Parathyroid adenoma (tissue), 2 donors: ENCODE results near the gene PLOD1.

Experiments
- H2AFZ ChIP-seq: fragments of 300-600 bp; sonication (generic); one replicate; pipeline ENCODE4 v1.7.0; 2017; ENCODE audit warnings: antibody characterized with exemption, mild to moderate bottlenecking
- H3K27ac ChIP-seq: fragments of 300-600 bp; sonication (generic); one replicate; pipeline ENCODE4 v1.7.0; 2017
- H3K27me3 ChIP-seq: fragments of 300-600 bp; sonication (generic); one replicate; pipeline ENCODE4 v1.7.0; 2017; ENCODE audit warnings: low read length; ENCODE audit not compliant: control insufficient read depth, insufficient read depth
- H3K36me3 ChIP-seq: fragments of 300-600 bp; sonication (generic); one replicate; pipeline ENCODE4 v1.7.0; 2017; ENCODE audit warnings: low read length; ENCODE audit not compliant: control insufficient read depth, insufficient read depth
- H3K4me1 ChIP-seq: fragments of 300-600 bp; sonication (generic); one replicate; pipeline ENCODE4 v1.7.0; 2017; ENCODE audit warnings: control low read depth
- H3K4me2 ChIP-seq: fragments of 300-600 bp; sonication (generic); one replicate; pipeline ENCODE4 v1.7.0; 2017; ENCODE audit warnings: low read length
- H3K4me3 ChIP-seq: fragments of 300-600 bp; sonication (generic); one replicate; pipeline ENCODE4 v1.7.0; 2017; ENCODE audit warnings: low read depth, low read length
- H3K79me2 ChIP-seq: fragments of 300-600 bp; sonication (generic); one replicate; pipeline ENCODE4 v1.7.0; 2017; ENCODE audit warnings: control low read depth
- H3K9ac ChIP-seq: fragments of 300-600 bp; sonication (generic); one replicate; pipeline ENCODE4 v1.7.0; 2017; ENCODE audit warnings: mild to moderate bottlenecking
- H3K9me3 ChIP-seq: fragments of 300-600 bp; sonication (generic); one replicate; pipeline ENCODE4 v1.7.0; 2017; ENCODE audit warnings: low read length; ENCODE audit not compliant: control insufficient read depth
- TF ChIP-seq, protein P1 (sequence below): fragments of 300-600 bp; sonication (generic); IDR thresholded peaks from one replicate; pipeline ENCODE4 v1.7.0; 2017; ENCODE audit warnings: antibody characterized with exemption, mild to moderate bottlenecking
- donor health status: primary hyperparathyroidism.

The PLOD1 gene

DNA sequence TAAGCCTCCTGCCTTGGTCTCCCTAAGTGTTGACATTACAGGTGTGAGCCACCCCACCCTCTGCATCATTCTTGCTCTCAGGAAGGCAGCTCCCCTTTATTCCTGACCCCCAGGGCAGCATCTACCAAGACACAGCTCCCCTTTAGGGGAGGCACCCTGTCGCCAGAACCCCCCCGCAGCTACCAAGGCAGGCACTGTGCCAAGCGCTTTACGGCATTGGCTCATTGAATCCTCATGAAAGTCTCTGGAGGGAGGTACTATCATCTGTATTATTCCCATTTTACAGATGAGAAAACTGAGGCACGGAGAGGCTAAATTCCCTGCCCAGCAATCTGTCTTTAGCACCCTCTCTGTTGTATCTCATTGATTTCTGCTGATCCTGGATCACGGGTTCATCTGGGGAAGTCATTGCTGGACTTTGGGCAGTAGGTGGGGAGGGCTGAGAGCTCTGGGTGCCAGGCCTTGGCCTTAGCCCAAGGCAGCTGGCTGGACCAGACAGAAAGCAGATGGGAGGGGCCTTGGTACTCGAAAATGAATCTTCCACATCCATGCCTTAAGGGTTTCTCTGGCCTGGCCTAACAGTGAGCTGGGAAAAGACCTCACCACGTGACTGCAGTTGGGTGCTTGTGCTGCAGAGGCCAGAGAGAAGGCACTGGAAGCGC lies 5.9 kb downstream of the PLOD1 start:
- Histone ChIP-seq H3K9me3 (no peaks in the 10 kb centered on the region), H3K4me3 (no peak overlapping the region), H3K27me3 (no peaks in the 10 kb centered on the region), H3K36me3 (no peaks in the 10 kb centered on the region), H3K9ac (no peak overlapping the region), H3K4me1 (peaks cover 6% of the 10 kb centered on the region), H3K79me2 (no peaks in the 10 kb centered on the region), H3K4me2 (no peak overlapping the region), H3K27ac (no peak overlapping the region), H2AFZ (no peak overlapping the region)
- TF ChIP-seq, protein P1, sequence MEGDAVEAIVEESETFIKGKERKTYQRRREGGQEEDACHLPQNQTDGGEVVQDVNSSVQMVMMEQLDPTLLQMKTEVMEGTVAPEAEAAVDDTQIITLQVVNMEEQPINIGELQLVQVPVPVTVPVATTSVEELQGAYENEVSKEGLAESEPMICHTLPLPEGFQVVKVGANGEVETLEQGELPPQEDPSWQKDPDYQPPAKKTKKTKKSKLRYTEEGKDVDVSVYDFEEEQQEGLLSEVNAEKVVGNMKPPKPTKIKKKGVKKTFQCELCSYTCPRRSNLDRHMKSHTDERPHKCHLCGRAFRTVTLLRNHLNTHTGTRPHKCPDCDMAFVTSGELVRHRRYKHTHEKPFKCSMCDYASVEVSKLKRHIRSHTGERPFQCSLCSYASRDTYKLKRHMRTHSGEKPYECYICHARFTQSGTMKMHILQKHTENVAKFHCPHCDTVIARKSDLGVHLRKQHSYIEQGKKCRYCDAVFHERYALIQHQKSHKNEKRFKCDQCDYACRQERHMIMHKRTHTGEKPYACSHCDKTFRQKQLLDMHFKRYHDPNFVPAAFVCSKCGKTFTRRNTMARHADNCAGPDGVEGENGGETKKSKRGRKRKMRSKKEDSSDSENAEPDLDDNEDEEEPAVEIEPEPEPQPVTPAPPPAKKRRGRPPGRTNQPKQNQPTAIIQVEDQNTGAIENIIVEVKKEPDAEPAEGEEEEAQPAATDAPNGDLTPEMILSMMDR = no peak

DNA sequence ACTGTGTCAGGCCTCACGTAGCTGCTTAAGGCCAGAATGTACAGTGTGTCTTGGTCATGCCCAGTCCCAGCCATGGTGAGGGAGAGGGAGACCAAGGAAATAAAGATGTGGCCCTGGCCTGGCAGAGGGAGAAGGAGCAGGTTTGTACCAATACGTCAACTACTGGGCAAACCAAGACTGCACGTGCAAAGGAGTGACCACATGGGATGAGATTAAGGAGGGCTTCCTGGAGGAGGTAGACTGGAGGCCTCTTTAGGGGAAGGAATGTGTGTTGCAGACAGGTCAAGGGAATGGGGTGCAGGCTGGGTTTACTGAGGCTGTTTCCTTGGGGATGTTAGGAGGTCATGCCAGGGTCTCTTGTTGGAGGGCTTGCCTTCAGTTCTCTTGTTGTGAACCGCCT lies 7.8 kb downstream of the PLOD1 start:
- Histone ChIP-seq H3K27ac (no peak overlapping the region), H3K4me2 (no peak overlapping the region), H3K79me2 (no peaks in the 10 kb centered on the region), H3K4me1 (peaks cover 6% of the 10 kb centered on the region), H3K9ac (no peak overlapping the region), H3K9me3 (no peaks in the 10 kb centered on the region), H3K27me3 (no peaks in the 10 kb centered on the region), H3K36me3 (no peaks in the 10 kb centered on the region), H3K4me3 (no peak overlapping the region), H2AFZ (no peak overlapping the region)
- TF ChIP-seq, protein P1 = no peak

DNA sequence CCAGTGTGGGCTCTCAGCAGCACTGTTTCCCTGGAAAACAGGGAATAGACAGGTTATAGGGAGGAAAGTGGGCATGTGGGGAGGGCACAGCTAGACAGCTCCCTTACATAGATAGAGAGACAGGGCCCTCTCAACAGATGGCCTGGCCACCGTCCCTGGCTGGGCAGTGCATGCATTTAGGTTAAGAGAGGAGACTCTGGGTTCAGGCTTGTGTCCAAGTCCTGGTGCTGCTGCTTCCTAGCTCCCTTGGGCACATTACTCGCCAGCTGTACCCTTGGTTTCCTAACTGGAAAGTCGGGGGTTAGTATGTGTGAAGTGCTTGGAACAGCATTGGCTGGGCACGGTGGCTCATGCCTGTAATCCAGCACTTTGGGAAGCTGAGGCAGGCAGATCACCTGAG lies 9.1 kb downstream of the PLOD1 start:
- Histone ChIP-seq H3K4me3 (no peak overlapping the region), H3K27me3 (no peaks in the 10 kb centered on the region), H3K27ac (peak overlapping the region; percentile 32), H2AFZ (peak overlapping the region; percentile 66), H3K4me2 (no peak overlapping the region), H3K9ac (no peak overlapping the region), H3K4me1 (peaks cover 6% of the 10 kb centered on the region), H3K36me3 (no peaks in the 10 kb centered on the region), H3K9me3 (no peaks in the 10 kb centered on the region), H3K79me2 (no peaks in the 10 kb centered on the region)
- TF ChIP-seq, protein P1 = no peak

DNA sequence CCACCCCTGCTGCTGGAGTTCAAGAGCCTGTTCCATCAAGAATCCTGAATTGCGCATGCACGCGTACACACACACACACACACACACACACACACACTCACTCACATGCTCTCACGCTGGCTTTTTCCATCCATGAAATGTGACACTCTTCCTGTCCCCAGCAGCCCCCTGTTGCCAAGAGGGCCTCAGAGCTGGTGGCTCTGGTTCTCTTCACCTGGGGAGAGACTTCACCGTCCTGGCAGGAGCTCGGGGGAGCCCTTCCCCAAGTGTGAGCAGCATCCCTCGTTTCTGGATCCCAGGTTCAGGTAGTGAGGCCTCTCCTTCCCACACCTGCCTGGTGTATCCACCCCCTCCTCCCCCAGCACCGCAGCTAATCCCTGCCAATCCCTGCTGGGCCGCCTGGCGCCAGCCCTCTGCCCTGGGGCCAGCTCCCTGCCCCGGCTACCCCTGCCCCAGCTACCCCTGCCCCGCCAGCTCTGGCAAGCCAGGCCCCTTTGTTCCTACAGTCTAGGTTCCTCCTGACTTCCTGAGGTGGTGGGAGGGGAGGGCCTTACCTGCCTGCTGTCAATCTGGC lies 9.9 kb downstream of the PLOD1 start:
- Histone ChIP-seq H3K9me3 (no peaks in the 10 kb centered on the region), H3K4me3 (no peak overlapping the region), H3K27ac (peak overlapping the region; percentile 65), H3K36me3 (no peaks in the 10 kb centered on the region), H3K27me3 (no peaks in the 10 kb centered on the region), H3K9ac (no peak overlapping the region), H3K4me1 (peaks cover 6% of the 10 kb centered on the region), H3K4me2 (peak overlapping the region; percentile 30), H3K79me2 (no peaks in the 10 kb centered on the region), H2AFZ (peak overlapping the region; percentile 66)
- TF ChIP-seq, protein P1 = no peak

DNA sequence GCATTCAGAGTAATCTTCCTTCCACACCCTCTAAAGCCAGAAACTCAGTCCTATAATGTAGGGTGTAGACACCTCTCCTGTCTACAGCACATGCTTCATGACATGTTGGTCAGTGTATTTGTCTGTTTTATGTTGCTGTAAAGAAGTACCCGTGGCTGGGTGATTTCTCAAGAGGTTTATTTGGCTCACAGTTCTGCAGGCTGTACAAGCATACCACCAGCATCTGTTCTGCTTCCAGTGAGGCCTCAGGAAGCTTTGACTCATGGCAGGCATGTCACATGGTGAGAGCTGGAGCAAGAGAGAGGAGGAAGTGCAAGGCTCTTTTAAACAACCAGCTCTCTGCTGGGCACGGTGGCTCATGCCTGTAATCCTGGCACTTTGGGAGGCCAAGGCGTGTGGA lies 12.1 kb downstream of the PLOD1 start:
- H3K4me3 ChIP-seq = no peak overlapping the region
- H3K27ac ChIP-seq = no peak overlapping the region
- H3K79me2 ChIP-seq = no peaks in the 10 kb centered on the region
- TF ChIP-seq, protein P1 = no peak
- H3K4me2 ChIP-seq = no peak overlapping the region
- H3K4me1 ChIP-seq = peaks cover 6% of the 10 kb centered on the region
- no peak overlapping the region for H3K9ac ChIP-seq
- no peaks in the 10 kb centered on the region for H3K36me3 ChIP-seq
- no peaks in the 10 kb centered on the region for H3K9me3 ChIP-seq
- H3K27me3 ChIP-seq = no peaks in the 10 kb centered on the region
- H2AFZ ChIP-seq = no peak overlapping the region
